GM12878 (cell line): Measurements from ENCODE around the gene CNTN4. TPM values are rescaled to one million over a fixed set of nuclear protein-coding genes. Genes with fewer than 3 reads are reported as not detected.

Experiments used
- ATAC-seq: fragments of 200-7000 bp; cut with Tn5 transposase; 3 replicates; pipeline ENCODE4 v1.9.1; 2020; ENCODE audit warnings: mild to moderate bottlenecking, moderate library complexity
- BruUV-seq: library from RNA; stranded (reverse); fragments of 400-500 nt; replicated peaks from 2 replicates; lab custom pipeline; 2021; lab: Mats Ljungman, UMichigan
- CTCF ChIA-PET: fragments of 300-600 bp; sonication (Branson Sonifier 250); formaldehyde crosslinking; extraction: SDS; loops from one replicate; lab custom pipeline; 2021; ENCODE audit warnings: inconsistent platforms; lab: Yijun Ruan, JAX
- POLR2A ChIA-PET: fragments of 350-600 bp; formaldehyde crosslinking; extraction: SDS; loops from one replicate; lab custom pipeline; 2021; ENCODE audit warnings: inconsistent platforms; lab: Charles Lee
- RAD21 ChIA-PET: fragments of 300-600 bp; sonication (Branson Sonifier 250); formaldehyde crosslinking; loops from one replicate; lab custom pipeline; 2023; ENCODE audit warnings: antibody characterized with exemption; ENCODE audit not compliant: unreplicated experiment; lab: Charles Lee
- SMC1A ChIA-PET: fragments of 300-600 bp; sonication (Branson Sonifier 250); formaldehyde crosslinking; loops from one replicate; lab custom pipeline; 2023; ENCODE audit not compliant: unreplicated experiment, uncharacterized antibody; lab: Charles Lee
- DNase-seq: peaks from one replicate; pipeline ENCODE4 v3.0.0-alpha.2; 2011; ENCODE audit warnings: low read depth, low spot score
- FAIRE-seq: peaks from 3 replicates; lab custom pipeline; 2011; peaks lifted over from hg19 to GRCh38; lab: Jason Lieb, UNC
- H2AFZ ChIP-seq: 2 replicates; pipeline ENCODE4 v1.6.0; 2011; ENCODE audit warnings: low read depth, low read length, control low read depth; ENCODE audit not compliant: control insufficient read depth
- H3K27ac ChIP-seq: 2 replicates; pipeline ENCODE4 v1.5.1; 2011; ENCODE audit warnings: control low read depth; ENCODE audit not compliant: control insufficient read depth, insufficient read depth
- H3K27me3 ChIP-seq, 2 experiments: replicated peaks in 1 of 2; 2 replicates each; pipeline versions ENCODE4 v1.6.0 to v1.6.1; 2011; ENCODE audit warnings: low read length in 1 of 2; ENCODE audit not compliant: control insufficient read depth in 2 of 2, insufficient read depth in 2 of 2
- H3K36me3 ChIP-seq, 2 experiments: 2 replicates each; pipeline ENCODE4 v1.5.1; 2011; ENCODE audit warnings: low read length in 1 of 2; ENCODE audit not compliant: control insufficient read depth in 2 of 2, insufficient read depth in 2 of 2
- H3K4me1 ChIP-seq: 2 replicates; pipeline ENCODE4 v1.6.1; 2011; ENCODE audit warnings: mild to moderate bottlenecking, low read length, moderate library complexity, mixed read lengths; ENCODE audit not compliant: control insufficient read depth, insufficient read depth
- H3K4me2 ChIP-seq: 2 replicates; pipeline ENCODE4 v1.6.0; 2011; ENCODE audit warnings: control low read depth; ENCODE audit not compliant: control insufficient read depth, insufficient read depth
- H3K4me3 ChIP-seq: fragments of 200-600 bp; sonication (generic); 2 replicates; pipeline ENCODE4 v1.5.1; 2016
- H3K79me2 ChIP-seq: 2 replicates; pipeline ENCODE4 v1.6.0; 2011; ENCODE audit warnings: low read length; ENCODE audit not compliant: control insufficient read depth, insufficient read depth
- H3K9ac ChIP-seq: 2 replicates; pipeline ENCODE4 v1.8.0; 2011; ENCODE audit warnings: low read length, control low read depth, mixed read lengths; ENCODE audit not compliant: control insufficient read depth, insufficient read depth
- H3K9me3 ChIP-seq: replicated peaks from 3 replicates; pipeline ENCODE4 v1.5.1; 2011; ENCODE audit warnings: mild to moderate bottlenecking, low read length; ENCODE audit not compliant: control insufficient read depth, insufficient read depth
- H4K20me1 ChIP-seq: 2 replicates; pipeline ENCODE4 v1.6.0; 2011; ENCODE audit not compliant: control insufficient read depth, insufficient read depth
- BACH1 ChIP-seq: fragments of 450-650 bp; IDR thresholded peaks from 2 replicates; pipeline ENCODE4 v1.6.1; 2017; ENCODE audit warnings: mild to moderate bottlenecking, borderline replicate concordance
- CBX5 ChIP-seq: sonication (generic); IDR thresholded peaks from 2 replicates; pipeline ENCODE4 v1.6.1; 2016; ENCODE audit warnings: low read depth, moderate library complexity, mild to moderate bottlenecking, inconsistent platforms
- CHD2 ChIP-seq: IDR thresholded peaks from 2 replicates; pipeline ENCODE4 v1.6.1; 2011; ENCODE audit warnings: low read depth, low read length, improper control_type of control experiment, borderline replicate concordance
- HDAC6 ChIP-seq: fragments of 200-600 bp; sonication (generic); IDR thresholded peaks from one replicate; pipeline ENCODE4 v1.8.0; 2017; ENCODE audit warnings: antibody characterized with exemption; ENCODE audit not compliant: unreplicated experiment
- KDM1A ChIP-seq: fragments of 200-600 bp; sonication (generic); IDR thresholded peaks from 2 replicates; pipeline ENCODE4 v1.6.1; 2016; ENCODE audit warnings: borderline replicate concordance
- MTA2 ChIP-seq: fragments of 450-650 bp; IDR thresholded peaks from 2 replicates; pipeline ENCODE4 v1.6.1; 2016; ENCODE audit warnings: low read depth, mild to moderate bottlenecking, moderate library complexity
- POLR2A ChIP-seq: IDR thresholded peaks from 2 replicates; pipeline ENCODE4 v1.6.1; 2011; ENCODE audit warnings: low read depth, mild to moderate bottlenecking, low read length
- RAD21 ChIP-seq: IDR thresholded peaks from 2 replicates; pipeline ENCODE4 v1.6.1; 2011; ENCODE audit warnings: mild to moderate bottlenecking, low read depth, low read length, moderate library complexity; ENCODE audit not compliant: insufficient read depth
- RAD51 ChIP-seq: fragments of 450-650 bp; IDR thresholded peaks from 2 replicates; pipeline ENCODE4 v1.6.1; 2016; ENCODE audit warnings: moderate library complexity, mild to moderate bottlenecking, inconsistent platforms
- RB1 ChIP-seq: fragments of 450-650 bp; formaldehyde crosslinking; IDR thresholded peaks from 2 replicates; pipeline ENCODE4 v1.6.1; 2017; ENCODE audit warnings: mild to moderate bottlenecking, borderline replicate concordance
- RCOR1 ChIP-seq: conservative IDR thresholded peaks from 2 replicates; pipeline ENCODE4 v1.6.1; 2012; ENCODE audit warnings: low read depth, low read length, improper control_type of control experiment
- RFX5 ChIP-seq: IDR thresholded peaks from 2 replicates; pipeline ENCODE4 v1.6.1; 2011; ENCODE audit warnings: low read depth, low read length, improper control_type of control experiment
- SMAD5 ChIP-seq: IDR thresholded peaks from 2 replicates; pipeline ENCODE4 v1.6.1; 2016; ENCODE audit warnings: antibody characterized with exemption, low read depth
- SREBF2 ChIP-seq: IDR thresholded peaks from 2 replicates; pipeline ENCODE4 v1.6.1; 2012; ENCODE audit warnings: mild to moderate bottlenecking, low read length
- YBX1 ChIP-seq: fragments of 450-650 bp; IDR thresholded peaks from 2 replicates; pipeline ENCODE4 v1.6.1; 2016; ENCODE audit warnings: antibody characterized with exemption
- ZBED1 ChIP-seq: IDR thresholded peaks from 2 replicates; pipeline ENCODE4 v1.6.1; 2016; ENCODE audit warnings: borderline replicate concordance
- ZBTB40 ChIP-seq: fragments of 450-650 bp; IDR thresholded peaks from 2 replicates; pipeline ENCODE4 v1.6.1; 2016; ENCODE audit warnings: mild to moderate bottlenecking, moderate library complexity, borderline replicate concordance
- ZSCAN29 ChIP-seq: fragments of 450-650 bp; IDR thresholded peaks from 2 replicates; pipeline ENCODE4 v1.6.1; 2017; ENCODE audit warnings: mild to moderate bottlenecking, moderate library complexity
- WGBS: methylation state at CpG from one replicate; pipeline ENCODE4 v1.1.6; 2016; ENCODE audit warnings: low lambda C conversion rate; ENCODE audit not compliant: insufficient replicate concordance, insufficient coverage; ENCODE audit errors: missing lambda C conversion rate; 5-methylcytosine and 5-hydroxymethylcytosine counted together
- in situ Hi-C: fragments of 300-500 bp; cut with MboI; formaldehyde crosslinking; loops from 9 replicates; pipeline ENCODE4 v1.14.3; 2018; ENCODE audit warnings: mixed read lengths
- intact Hi-C: fragments of 100-400 bp; cut with micrococcal nuclease; formaldehyde crosslinking; loops from one replicate; pipeline ENCODE4 v1.14.2; 2022; ENCODE audit not compliant: unreplicated experiment
- polyA plus RNA-seq, 11 experiments: library from polyadenylated mRNA; depleted of rRNA in 4 of 11; unstranded in 6 of 11; stranded (reverse) in 5 of 11; fragments of >200 nt; fragmentation: Nextera tagmentation in 4 of 11; fragmentation: Illumina TruSeq in 1 of 11; extraction: Ambion mirVana in 4 of 11; extraction: Trizol in 1 of 11; gene quantifications; 1 replicate in 1 of 11; 2 replicates in 10 of 11; pipeline versions ENCODE4 v1.2.1 to v1.2.3, GENCODE V29; 2011 to 2016; ENCODE audit warnings: inconsistent platforms in 2 of 11, missing spikeins in 2 of 11, low read depth in 1 of 11
- total RNA-seq, 4 experiments: library from RNA; depleted of rRNA in 3 of 4; stranded (reverse); fragments of >200 nt in 3 of 4; fragmentation: Illumina TruSeq in 1 of 4; extraction: Trizol in 1 of 4; gene quantifications; 2 replicates each; pipeline versions ENCODE4 v1.2.1 to v1.2.3, GENCODE V29; 2013 to 2021
- TF ChIP-seq, protein P1 (sequence below): IDR thresholded peaks from 2 replicates; pipeline ENCODE4 v1.6.1; 2012; ENCODE audit warnings: low read length, inconsistent platforms

CNTN4 gene
- total and polyA plus RNA-seq, 10 of the 15 experiments (the other 5 are each of a cell fraction or from before 2014, with no cell fraction given) = 0.05 to 0.43 (median 0.15) TPM; not detected in 1

DNA sequence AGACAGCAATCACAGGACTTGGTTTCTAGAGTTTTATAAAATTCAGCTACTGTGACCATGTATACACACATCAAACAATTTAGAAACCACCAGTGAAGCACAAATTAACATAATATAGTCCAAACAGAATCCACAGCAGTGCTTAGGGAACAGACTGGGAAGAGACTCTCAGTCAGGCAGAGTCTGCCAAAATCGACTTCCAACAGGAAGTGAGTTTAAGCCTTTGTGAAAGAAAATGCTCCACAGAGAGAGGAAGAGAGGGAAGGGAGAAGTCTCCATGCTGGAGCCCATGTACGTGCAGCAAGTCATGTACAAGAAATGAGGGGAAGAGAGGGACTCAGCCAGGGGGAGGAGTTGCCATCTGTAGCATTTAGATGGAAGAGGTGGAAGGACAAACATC, 838.9 kb downstream of the CNTN4 start (continued):
- TF ChIP-seq, protein P1, sequence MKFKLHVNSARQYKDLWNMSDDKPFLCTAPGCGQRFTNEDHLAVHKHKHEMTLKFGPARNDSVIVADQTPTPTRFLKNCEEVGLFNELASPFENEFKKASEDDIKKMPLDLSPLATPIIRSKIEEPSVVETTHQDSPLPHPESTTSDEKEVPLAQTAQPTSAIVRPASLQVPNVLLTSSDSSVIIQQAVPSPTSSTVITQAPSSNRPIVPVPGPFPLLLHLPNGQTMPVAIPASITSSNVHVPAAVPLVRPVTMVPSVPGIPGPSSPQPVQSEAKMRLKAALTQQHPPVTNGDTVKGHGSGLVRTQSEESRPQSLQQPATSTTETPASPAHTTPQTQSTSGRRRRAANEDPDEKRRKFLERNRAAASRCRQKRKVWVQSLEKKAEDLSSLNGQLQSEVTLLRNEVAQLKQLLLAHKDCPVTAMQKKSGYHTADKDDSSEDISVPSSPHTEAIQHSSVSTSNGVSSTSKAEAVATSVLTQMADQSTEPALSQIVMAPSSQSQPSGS = no peak
- TF ChIP-seq BACH1 (no peak), SMAD5 (no peak), SREBF2 (no peak), POLR2A (no peak), RB1 (no peak), ZBTB40 (no peak), CHD2 (no peak), RCOR1 (no peak)

DNA sequence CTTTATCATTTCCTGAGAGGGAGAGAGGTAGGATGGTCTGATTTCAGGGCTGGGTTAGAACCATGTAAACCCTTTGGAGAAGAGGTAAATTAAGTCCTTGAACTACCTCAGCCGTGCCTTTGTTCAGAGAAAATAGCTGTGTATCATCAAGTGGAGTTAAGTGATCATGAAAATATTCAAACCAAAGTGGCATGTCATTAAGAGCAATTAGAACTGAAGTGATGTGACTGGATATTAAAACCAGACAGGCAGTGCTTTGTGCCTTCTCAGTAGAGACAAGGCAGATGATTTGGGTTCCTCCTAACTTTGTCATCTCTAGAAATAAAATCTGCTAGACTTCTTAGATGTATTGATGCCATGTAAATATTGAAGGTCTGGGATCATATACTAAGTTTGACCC, 840.0 kb downstream of the CNTN4 start:
- TF ChIP-seq ZBED1 = no peak
- TF ChIP-seq RAD51 = no peak
- no peak for TF ChIP-seq YBX1
- TF ChIP-seq KDM1A = no peak
- TF ChIP-seq RFX5 = no peak
- no peak for TF ChIP-seq RAD21
- TF ChIP-seq ZSCAN29 = no peak
- no peak for TF ChIP-seq CBX5
- no peak for TF ChIP-seq HDAC6
- TF ChIP-seq MTA2 = no peak
- Histone ChIP-seq H3K9me3 (no peaks in the 10 kb centered on the region), H3K27me3 (no peaks in the 10 kb centered on the region; a peak in 2 of 4 replicates), H3K9ac (no peak overlapping the region), H3K27ac (no peak overlapping the region), H3K4me3 (no peak overlapping the region), H4K20me1 (no peaks in the 10 kb centered on the region), H3K4me1 (no peaks in the 10 kb centered on the region), H3K4me2 (no peak overlapping the region), H3K79me2 (no peaks in the 10 kb centered on the region), H2AFZ (no peak overlapping the region), H3K36me3 (no peaks in the 10 kb centered on the region)
- ChIA-PET RAD21 (no interaction called here), SMC1A (interaction anchor here (1.3 kb wide), 1 partner anchor 17 kb away, joined by 3 read pairs; no protein-coding TSS in a partner anchor), POLR2A (no interaction called here), CTCF (interaction anchor here (1.2 kb wide), 1 partner anchor 17 kb away, joined by 3 read pairs; no protein-coding TSS in a partner anchor)
- no peak for ATAC-seq
- 0% methylated on average over 1 of the region's 1 CpG for WGBS
- intact Hi-C loops = no loop called here
- in situ Hi-C loops = no loop called here
- no peak for FAIRE-seq
- DNase-seq = no peak
- BruUV-seq = no TSS peak
